H1 (cell line): ENCODE data around the gene TEX28. TPM values are rescaled to one million over a fixed set of nuclear protein-coding genes. Genes with fewer than 3 reads are reported as not detected.

Experiments used
- CTCF ChIA-PET: fragments of 300-600 bp; sonication (Branson Sonifier 250); formaldehyde crosslinking; loops from one replicate; lab custom pipeline; 2021; ENCODE audit not compliant: partially characterized antibody; lab: Charles Lee
- POLR2A ChIA-PET: fragments of 300-600 bp; sonication (Branson Sonifier 250); formaldehyde crosslinking; loops from one replicate; lab custom pipeline; 2021; ENCODE audit warnings: inconsistent platforms; ENCODE audit not compliant: partially characterized antibody; lab: Charles Lee
- DNase-seq, 2 experiments: peaks; one replicate each; pipeline versions ENCODE4 v3.0.0 to v3.0.0-alpha.2; 2010 to 2022; ENCODE audit warnings: low spot score in 2 of 2, low read depth in 1 of 2, mixed read lengths in 1 of 2
- FAIRE-seq: peaks from 2 replicates; lab custom pipeline; 2011; peaks lifted over from hg19 to GRCh38; lab: Jason Lieb, UNC
- H2AFZ ChIP-seq: 2 replicates; pipeline ENCODE4 v1.8.1; 2012; ENCODE audit warnings: low read length, inconsistent platforms
- H2AK5ac ChIP-seq: 2 replicates; pipeline ENCODE4 v1.6.1; 2013; ENCODE audit warnings: low read depth, low read length
- H2BK120ac ChIP-seq: replicated peaks from 2 replicates; pipeline ENCODE3; 2013; ENCODE audit warnings: low read depth, low read length, inconsistent platforms
- H2BK12ac ChIP-seq: 2 replicates; pipeline ENCODE4 v1.6.1; 2013; ENCODE audit warnings: low read depth, low read length
- H2BK15ac ChIP-seq: 2 replicates; pipeline ENCODE4 v1.6.1; 2013; ENCODE audit warnings: low read length
- H2BK20ac ChIP-seq: 2 replicates; pipeline ENCODE4 v1.6.1; 2013; ENCODE audit warnings: low read length
- H2BK5ac ChIP-seq: 2 replicates; pipeline ENCODE4 v1.6.1; 2013; ENCODE audit warnings: low read depth, low read length
- H3K14ac ChIP-seq: 2 replicates; pipeline ENCODE4 v1.6.1; 2013; ENCODE audit warnings: inconsistent platforms; ENCODE audit not compliant: insufficient read length
- H3K18ac ChIP-seq: 2 replicates; pipeline ENCODE4 v1.6.1; 2013; ENCODE audit warnings: low read length; ENCODE audit errors: extremely low read depth
- H3K23ac ChIP-seq: 2 replicates; pipeline ENCODE4 v1.6.1; 2013; ENCODE audit warnings: inconsistent platforms; ENCODE audit not compliant: insufficient read length
- H3K23me2 ChIP-seq: 2 replicates; pipeline ENCODE4 v1.6.1; 2013; ENCODE audit warnings: low read depth, low read length
- H3K27ac ChIP-seq: 2 replicates; pipeline ENCODE4 v1.6.1; 2011; ENCODE audit warnings: low read depth, low read length, inconsistent platforms
- H3K27me3 ChIP-seq, 4 experiments: replicated peaks in 1 of 4; 1 replicate in 1 of 4; 2 replicates in 3 of 4; pipeline versions ENCODE4 v1.6.1 to v1.8.1; 2011 to 2013; ENCODE audit warnings: low read length in 3 of 4, mild to moderate bottlenecking in 3 of 4, inconsistent platforms in 2 of 4, mixed read lengths in 2 of 4, moderate library complexity in 1 of 4; ENCODE audit not compliant: control insufficient read depth in 3 of 4, insufficient read depth in 3 of 4; ENCODE audit errors: extremely low read depth in 1 of 4
- H3K36me3 ChIP-seq, 4 experiments: 2 replicates each; pipeline versions ENCODE4 v1.6.1 to v1.8.1; 2011 to 2013; ENCODE audit warnings: mild to moderate bottlenecking in 4 of 4, low read length in 3 of 4, moderate library complexity in 2 of 4, control low read depth in 1 of 4, inconsistent platforms in 1 of 4; ENCODE audit not compliant: insufficient read depth in 4 of 4, control insufficient read depth in 2 of 4
- H3K4ac ChIP-seq: replicated peaks from 2 replicates; pipeline ENCODE3; 2013; ENCODE audit warnings: low read length, low read depth, mixed read lengths, inconsistent platforms; ENCODE audit not compliant: insufficient read length
- H3K4me1 ChIP-seq, 4 experiments: replicated peaks in 1 of 4; 1 replicate in 1 of 4; 2 replicates in 3 of 4; pipeline versions ENCODE4 v1.6.1 to v1.8.1; 2011 to 2013; ENCODE audit warnings: low read length in 3 of 4, inconsistent platforms in 2 of 4, mixed read lengths in 1 of 4; ENCODE audit not compliant: insufficient read depth in 4 of 4, control insufficient read depth in 3 of 4
- H3K4me2 ChIP-seq, 2 experiments: 2 replicates each; pipeline versions ENCODE4 v1.6.1 to v1.8.1; 2011 to 2013; ENCODE audit warnings: low read depth in 2 of 2, low read length in 2 of 2, control low read depth in 1 of 2, inconsistent platforms in 1 of 2, mild to moderate bottlenecking in 1 of 2; ENCODE audit not compliant: insufficient read depth in 1 of 2
- H3K4me3 ChIP-seq, 4 experiments: fragments of 200-600, 300-600 bp in 1 of 4; sonication (generic), shearing (Covaris generic), sonication (Bioruptor Twin) in 1 of 4; 2 replicates each; pipeline versions ENCODE4 v1.5.1 to v1.8.1; 2011 to 2016; ENCODE audit warnings: low read length in 4 of 4, low read depth in 3 of 4, control low read depth in 2 of 4, inconsistent platforms in 2 of 4, mild to moderate bottlenecking in 2 of 4, mixed read lengths in 1 of 4, moderate library complexity in 1 of 4; ENCODE audit not compliant: insufficient read depth in 2 of 4; ENCODE audit errors: extremely low read depth in 1 of 4
- H3K56ac ChIP-seq: replicated peaks from 2 replicates; pipeline ENCODE3; 2013; ENCODE audit warnings: low read depth, mild to moderate bottlenecking, mixed read lengths, low read length, inconsistent platforms; ENCODE audit not compliant: insufficient read length
- H3K79me1 ChIP-seq: 2 replicates; pipeline ENCODE4 v1.6.1; 2013; ENCODE audit warnings: low read depth, low read length, control low read depth
- H3K79me2 ChIP-seq, 2 experiments: 2 replicates each; pipeline versions ENCODE4 v1.6.1 to v1.8.1; 2012 to 2013; ENCODE audit warnings: low read length in 2 of 2, mild to moderate bottlenecking in 2 of 2, inconsistent platforms in 1 of 2; ENCODE audit not compliant: insufficient read depth in 2 of 2, control insufficient read depth in 1 of 2
- H3K9ac ChIP-seq, 4 experiments: replicated peaks in 1 of 4; 1 replicate in 1 of 4; 2 replicates in 3 of 4; pipeline versions ENCODE4 v1.6.1 to v1.8.1; 2011 to 2013; ENCODE audit warnings: low read depth in 3 of 4, low read length in 3 of 4, control low read depth in 2 of 4, mild to moderate bottlenecking in 2 of 4, moderate library complexity in 2 of 4, inconsistent platforms in 1 of 4; ENCODE audit errors: extremely low read depth in 1 of 4
- H3K9me3 ChIP-seq, 2 experiments: 2 replicates each; pipeline versions ENCODE4 v1.6.1 to v1.8.1; 2012 to 2013; ENCODE audit warnings: mild to moderate bottlenecking in 2 of 2, moderate library complexity in 2 of 2, control low read depth in 1 of 2, inconsistent platforms in 1 of 2, low read depth in 1 of 2, low read length in 1 of 2, mixed read lengths in 1 of 2; ENCODE audit not compliant: insufficient read depth in 2 of 2
- H4K20me1 ChIP-seq, 2 experiments: replicated peaks in 1 of 2; 2 replicates each; pipeline versions ENCODE3 to v1.8.1; 2011 to 2013; ENCODE audit warnings: inconsistent platforms in 2 of 2, low read length in 2 of 2, mild to moderate bottlenecking in 1 of 2; ENCODE audit not compliant: insufficient read depth in 2 of 2, control insufficient read depth in 1 of 2
- H4K5ac ChIP-seq: 2 replicates; pipeline ENCODE4 v1.6.1; 2013; ENCODE audit warnings: low read length, low read depth, mixed read lengths, inconsistent platforms; ENCODE audit not compliant: insufficient read length
- H4K8ac ChIP-seq: 2 replicates; pipeline ENCODE4 v1.8.0; 2013; ENCODE audit warnings: mild to moderate bottlenecking, moderate library complexity, low read length, inconsistent platforms; ENCODE audit not compliant: insufficient read depth; ENCODE audit errors: extremely low read depth
- H4K91ac ChIP-seq: replicated peaks from 2 replicates; pipeline ENCODE3; 2013; ENCODE audit warnings: low read length, mixed read lengths, inconsistent platforms; ENCODE audit not compliant: insufficient read length
- CBX5 ChIP-seq: fragments of 300-800, 300-1000 bp; sonication (generic); IDR thresholded peaks from 2 replicates; pipeline ENCODE4 v1.7.1; 2016; ENCODE audit warnings: antibody characterized with exemption, low read length, low read depth
- EZH2 ChIP-seq: fragments of 200-600 bp; sonication (generic); IDR thresholded peaks from 2 replicates; pipeline ENCODE4 v1.7.1; 2012; ENCODE audit warnings: low read depth, mild to moderate bottlenecking, moderate library complexity, low read length, inconsistent platforms; ENCODE audit not compliant: severe bottlenecking
- JUND ChIP-seq: IDR thresholded peaks from 2 replicates; pipeline ENCODE4 v1.6.1; 2011; ENCODE audit warnings: mild to moderate bottlenecking, improper control_type of control experiment, low read length
- RAD21 ChIP-seq, 2 experiments: IDR thresholded peaks in 1 of 2; conservative IDR thresholded peaks in 1 of 2; 2 replicates each; pipeline ENCODE4 v1.6.1; 2011; ENCODE audit warnings: low read depth in 2 of 2, low read length in 2 of 2, improper control_type of control experiment in 1 of 2, inconsistent platforms in 1 of 2, mild to moderate bottlenecking in 1 of 2, moderate library complexity in 1 of 2
- RBBP5 ChIP-seq: IDR thresholded peaks from 2 replicates; pipeline ENCODE4 v1.7.1; 2012; ENCODE audit warnings: low read depth, mild to moderate bottlenecking, inconsistent platforms, low read length, moderate library complexity, borderline replicate concordance
- SAP30 ChIP-seq: fragments of 300-600 bp; sonication (generic); IDR thresholded peaks from 2 replicates; pipeline ENCODE4 v1.7.1; 2012; ENCODE audit warnings: low read length, moderate library complexity, mild to moderate bottlenecking, inconsistent platforms; ENCODE audit not compliant: insufficient read depth, insufficient replicate concordance
- SIRT6 ChIP-seq: IDR thresholded peaks from one replicate; pipeline ENCODE4 v1.7.1; 2012; ENCODE audit warnings: low read length, inconsistent platforms
- SP1 ChIP-seq: IDR thresholded peaks from 2 replicates; pipeline ENCODE4 v1.6.1; 2011; ENCODE audit warnings: low read depth, low read length
- SP4 ChIP-seq: IDR thresholded peaks from 2 replicates; pipeline ENCODE4 v1.6.1; 2012; ENCODE audit warnings: low read length, inconsistent platforms
- SUZ12 ChIP-seq: fragments of 200-600 bp; sonication (generic); IDR thresholded peaks from 2 replicates; pipeline ENCODE4 v1.6.1; 2012; ENCODE audit warnings: mild to moderate bottlenecking, inconsistent platforms, low read length, moderate library complexity, mixed read lengths
- WGBS, 2 experiments: shearing (Covaris generic) in 1 of 2; methylation state at CpG; one replicate each; pipeline versions ENCODE4 v1.1.6 to v1.1.7; 2013 to 2015; ENCODE audit warnings: low lambda C conversion rate in 2 of 2, mixed read lengths in 2 of 2, inconsistent platforms in 1 of 2, low coverage in 1 of 2, missing lambda C conversion rate in 1 of 2; ENCODE audit not compliant: insufficient replicate concordance in 2 of 2, insufficient coverage in 1 of 2, insufficient read length in 1 of 2; ENCODE audit errors: extremely low coverage in 1 of 2, missing lambda C conversion rate in 1 of 2; 5-methylcytosine and 5-hydroxymethylcytosine counted together
- polyA plus RNA-seq, 7 experiments: library from polyadenylated mRNA; depleted of rRNA in 3 of 7; stranded (reverse) in 5 of 7; unstranded in 2 of 7; fragments of >200 nt in 5 of 7; fragments of 200-250 nt in 2 of 7; gene quantifications; 1 replicate in 5 of 7; 2 replicates in 1 of 7; 4 replicates in 1 of 7; pipeline versions ENCODE4 v1.2.1 to v1.2.3, GENCODE V29; 2011 to 2013; ENCODE audit warnings: missing spikeins in 2 of 7, mixed read lengths in 2 of 7
- total RNA-seq: library from RNA; stranded (reverse); fragmentation: NEBNext Ultra II Directional; extraction: Animal tissue kit (Norgen Biotek cat#: 25700); gene quantifications from 2 replicates; pipeline ENCODE4 v1.2.1, GENCODE V29; 2021
- TF ChIP-seq, protein P1 (sequence below): IDR thresholded peaks from 2 replicates; pipeline ENCODE4 v1.6.1; 2012; ENCODE audit warnings: low read length, inconsistent platforms
- TF ChIP-seq, protein P2 (sequence below): IDR thresholded peaks from 2 replicates; pipeline ENCODE4 v1.6.1; 2012; ENCODE audit warnings: inconsistent platforms

TEX28 gene
- total and polyA plus RNA-seq, 2 of the 8 experiments (the other 6 are each of a cell fraction or from before 2014, with no cell fraction given): not detected

DNA sequence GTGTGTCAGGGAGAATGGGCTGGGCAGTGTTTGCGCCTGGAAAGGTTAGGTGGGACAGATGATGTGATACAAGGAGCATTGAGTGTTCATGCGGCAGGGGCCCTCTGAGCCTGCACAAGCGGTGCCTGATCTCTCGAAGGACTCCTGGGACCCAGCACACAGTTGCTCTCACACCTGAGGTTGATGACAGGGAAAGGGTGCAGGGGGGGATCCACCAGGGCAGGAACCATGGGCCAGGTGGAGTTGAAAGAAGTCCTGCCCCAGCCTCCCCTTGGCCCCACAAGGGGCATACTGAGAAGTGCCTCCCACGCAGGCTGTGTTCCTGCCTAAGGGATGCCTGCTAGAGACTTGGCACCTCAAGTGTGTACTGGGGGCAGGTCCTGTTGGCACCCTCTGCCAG lies 33.7 kb upstream of the TEX28 start:
- CTCF ChIA-PET: interaction anchor here (3.0 kb wide), 1 partner anchor 11 kb away, joined by 12 read pairs; no protein-coding TSS in a partner anchor
- Histone ChIP-seq H2AFZ (no peak overlapping the region), H4K20me1 (no peaks in the 10 kb centered on the region), H3K27ac (no peak overlapping the region; the same call in 1 of the 2 replicates), H3K23ac (no peak overlapping the region), H3K23me2 (no peaks in the 10 kb centered on the region), H2BK120ac (no peak overlapping the region), H4K5ac (no peak overlapping the region), H3K9ac (no peak overlapping the region), H3K4me1 (no peaks in the 10 kb centered on the region; a peak in 1 of 7 replicates), H2BK5ac (no peak overlapping the region), H2AK5ac (no peak overlapping the region), H2BK12ac (no peak overlapping the region), H4K8ac (0 out of 2 replicates have a peak overlapping the region, but pooled peaks have one; percentile 25), H2BK15ac (no peak overlapping the region), H3K4me2 (no peak overlapping the region), H3K36me3 (no peaks in the 10 kb centered on the region), H3K14ac (no peak overlapping the region), H4K91ac (no peak overlapping the region), H3K79me2 (no peaks in the 10 kb centered on the region), H3K18ac (no peak overlapping the region), H2BK20ac (no peak overlapping the region), H3K27me3 (no peaks in the 10 kb centered on the region), H3K4ac (no peak overlapping the region), H3K56ac (no peak overlapping the region), H3K79me1 (no peaks in the 10 kb centered on the region), H3K9me3 (no peaks in the 10 kb centered on the region), H3K4me3 (no peak overlapping the region)
- 95% methylated on average over 4 of the region's 5 CpGs; no CpG with 5 or more reads in 1 of the 2 experiments for WGBS, 2 experiments
- POLR2A ChIA-PET: no interaction called here
- FAIRE-seq: no peak
- no peak for DNase-seq
- TF ChIP-seq SIRT6 (no peak), SUZ12 (no peak), SAP30 (no peak), SP4 (no peak), RBBP5 (no peak), JUND (no peak), CBX5 (no peak), RAD21 (IDR thresholded peaks at IDR 0.05 in 1 of 2, conservative IDR thresholded peaks at IDR 0.05 in 1 of 2; ENCODE audit: low read depth in 2 of 2, low read length in 2 of 2) (no peak), SP1 (no peak), EZH2 (no peak)
- TF ChIP-seq, protein P1, sequence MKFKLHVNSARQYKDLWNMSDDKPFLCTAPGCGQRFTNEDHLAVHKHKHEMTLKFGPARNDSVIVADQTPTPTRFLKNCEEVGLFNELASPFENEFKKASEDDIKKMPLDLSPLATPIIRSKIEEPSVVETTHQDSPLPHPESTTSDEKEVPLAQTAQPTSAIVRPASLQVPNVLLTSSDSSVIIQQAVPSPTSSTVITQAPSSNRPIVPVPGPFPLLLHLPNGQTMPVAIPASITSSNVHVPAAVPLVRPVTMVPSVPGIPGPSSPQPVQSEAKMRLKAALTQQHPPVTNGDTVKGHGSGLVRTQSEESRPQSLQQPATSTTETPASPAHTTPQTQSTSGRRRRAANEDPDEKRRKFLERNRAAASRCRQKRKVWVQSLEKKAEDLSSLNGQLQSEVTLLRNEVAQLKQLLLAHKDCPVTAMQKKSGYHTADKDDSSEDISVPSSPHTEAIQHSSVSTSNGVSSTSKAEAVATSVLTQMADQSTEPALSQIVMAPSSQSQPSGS: no peak
- TF ChIP-seq, protein P2, sequence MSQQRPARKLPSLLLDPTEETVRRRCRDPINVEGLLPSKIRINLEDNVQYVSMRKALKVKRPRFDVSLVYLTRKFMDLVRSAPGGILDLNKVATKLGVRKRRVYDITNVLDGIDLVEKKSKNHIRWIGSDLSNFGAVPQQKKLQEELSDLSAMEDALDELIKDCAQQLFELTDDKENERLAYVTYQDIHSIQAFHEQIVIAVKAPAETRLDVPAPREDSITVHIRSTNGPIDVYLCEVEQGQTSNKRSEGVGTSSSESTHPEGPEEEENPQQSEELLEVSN: no peak
